Measurements from ENCODE around the gene XRCC4.

GRCh38 chr5:83097689-83098231 is 20.4 kb downstream of the XRCC4 start:
- TF ChIP-seq CTCF (IDR thresholded peaks at IDR 0.05) = no peak
- TF ChIP-seq POLR2AphosphoS5 (IDR thresholded peaks at IDR 0.05) = no peak

All from breast epithelium (tissue), 3 donors.